ENCODE results near the gene TCHHL1. TPM values are rescaled to one million over a fixed set of nuclear protein-coding genes. Genes with fewer than 3 reads are reported as not detected.

TCHHL1 gene
- total RNA-seq, 1 experiment from 2014 or later, result not detected

- TF ChIP-seq REST (IDR thresholded peaks at IDR 0.05; ENCODE audit: low read depth) (no peak), EZH2 (IDR thresholded peaks at IDR 0.05) (no peak), ZFX (IDR thresholded peaks at IDR 0.05) (no peak), CEBPB (IDR thresholded peaks at IDR 0.05; ENCODE audit: low read depth) (no peak)
Measured at GRCh38 chr1:152115344-152115743, 26.5 kb upstream of the TCHHL1 start, which contains the start of gene TCHH (continued).

- Histone ChIP-seq H3K9me2 (ENCODE audit: insufficient read depth) (no peaks in the 10 kb centered on the region), H3K27ac (ENCODE audit: low read depth, low read length) (no peak overlapping the region), H3K9me3 (ENCODE audit: control insufficient read depth in 1 of 2, insufficient read depth in 1 of 2, low read depth in 1 of 2, low read length in 2 of 2) (no peaks in the 10 kb centered on the region), H4K20me1 (ENCODE audit: insufficient read depth) (no peaks in the 10 kb centered on the region), H3K36me3 (ENCODE audit: control insufficient read depth in 1 of 2, insufficient read depth in 2 of 2, low read length in 2 of 2) (no peaks in the 10 kb centered on the region), H3K4me3 (replicated peaks in 1 of 2; ENCODE audit: low read depth in 1 of 2, low read length in 2 of 2) (no peak overlapping the region), H3K4me1 (ENCODE audit: control insufficient read depth in 1 of 2, insufficient read depth in 2 of 2, low read length in 2 of 2) (peaks cover 12 to 36% of the 10 kb centered on the region in 2 experiments), H3K27me3 (ENCODE audit: insufficient read depth, low read length) (peaks cover 87% of the 10 kb centered on the region), H3K79me2 (ENCODE audit: insufficient read depth, low read length) (no peaks in the 10 kb centered on the region), H2AFZ (ENCODE audit: low read depth, low read length, poor library complexity, severe bottlenecking) (no peak overlapping the region), H3K9ac (ENCODE audit: low read length) (no peak overlapping the region), H3K4me2 (ENCODE audit: low read length) (no peak overlapping the region)
- ChIA-PET CTCF (interaction anchor here (1.3 kb wide), 1 partner anchor 29 kb away, joined by 3 read pairs; no protein-coding TSS in a partner anchor), POLR2A (no interaction called here), RAD21 (ENCODE audit: low non-redundant PET in 1 of 2, low total read pairs in 2 of 2, uncharacterized antibody in 2 of 2, unreplicated experiment in 2 of 2) (no interaction called here)
- DNase-seq (ENCODE audit: low read depth, low spot score) (no peak), ATAC-seq (no peak)
- BruUV-seq (replicated peaks), result no TSS peak
- no peak for TF ChIP-seq MAX (IDR thresholded peaks at IDR 0.05)
- no peak for TF ChIP-seq SP1 (IDR thresholded peaks at IDR 0.05; ENCODE audit: low read depth)
- no peak for TF ChIP-seq CBX3 (IDR thresholded peaks at IDR 0.05; ENCODE audit: low read depth)
- no peak for TF ChIP-seq SRF (IDR thresholded peaks at IDR 0.05; ENCODE audit: low read depth)
- no peak for TF ChIP-seq POLR2AphosphoS5 (IDR thresholded peaks at IDR 0.05; ENCODE audit: low read depth, low read length)
- intact Hi-C loops (cut with micrococcal nuclease), result no loop called here
Measured at GRCh38 chr1:152112885-152113432, 24.1 kb upstream of the TCHHL1 start.

All from HCT116 (cell line).